Peyer's patch (tissue), 4 donors: Measurements from ENCODE around the gene EEFSEC.

Experiments used
- CTCF ChIP-seq, 6 experiments: fragments of 450-650 bp in 4 of 6; fragments of 200-600 bp in 2 of 6; sonication (generic) in 1 of 6; IDR thresholded peaks; one replicate each; pipeline ENCODE4 v1.5.1; 2017 to 2019; ENCODE audit warnings: antibody characterized with exemption in 6 of 6, mild to moderate bottlenecking in 3 of 6, moderate library complexity in 1 of 6
- POLR2A ChIP-seq, 2 donors: fragments of 450-650 bp; IDR thresholded peaks; one replicate each; pipeline ENCODE4 v1.5.1; 2017; ENCODE audit warnings: antibody characterized with exemption in 2 of 2, mild to moderate bottlenecking in 2 of 2, moderate library complexity in 2 of 2

DNA sequence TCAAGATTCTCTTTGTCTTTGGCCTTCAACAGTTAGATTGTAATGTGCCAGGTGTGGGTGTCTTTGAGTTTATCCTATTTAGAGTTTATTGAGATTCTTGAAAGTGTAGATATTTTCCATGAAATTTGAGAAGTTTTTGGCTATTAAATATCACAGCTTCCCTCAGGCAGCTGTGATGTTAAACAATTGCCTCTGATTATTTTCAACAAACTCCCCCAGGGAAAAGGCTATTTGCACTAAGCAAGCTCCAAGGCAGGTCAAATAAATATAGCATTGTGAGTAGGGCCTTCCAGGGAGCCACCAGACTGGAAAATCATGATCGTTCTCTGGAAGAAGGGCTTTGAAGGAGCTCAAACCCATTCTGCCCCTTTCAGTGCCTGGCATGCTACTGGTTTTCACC lies 107.0 kb downstream of the EEFSEC start:
- TF ChIP-seq CTCF (IDR thresholded peaks at IDR 0.05) (no peak), POLR2A (IDR thresholded peaks at IDR 0.05) (no peak)
